Measurements from ENCODE around the gene CDH26.

CDH26 gene

DNA sequence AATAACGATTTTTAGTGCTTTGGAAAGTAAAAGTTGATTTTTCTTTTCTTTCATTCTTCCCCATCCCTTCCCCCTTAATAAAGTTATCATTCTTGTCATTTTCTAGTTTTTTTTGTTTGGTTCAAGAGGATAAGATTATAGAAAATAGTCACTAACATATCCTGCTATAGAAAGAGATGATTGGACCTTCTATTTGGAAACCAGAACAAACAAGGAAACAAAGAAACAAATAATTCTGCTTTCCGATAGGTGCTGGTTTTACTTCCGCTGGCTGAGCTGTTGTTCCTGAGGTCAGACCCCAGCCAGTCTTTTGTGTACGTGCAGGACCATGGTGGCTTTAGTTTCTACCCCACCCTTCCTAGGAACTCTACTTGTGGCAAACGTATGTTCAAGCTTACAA is at the start of gene CDH26:
TSS of gene CDH26 (plus strand) at position 301 of the 400 bp plus-strand sequence. CDS start 304 bp downstream, outside the sequence.
- DNase-seq: no peak

DNA sequence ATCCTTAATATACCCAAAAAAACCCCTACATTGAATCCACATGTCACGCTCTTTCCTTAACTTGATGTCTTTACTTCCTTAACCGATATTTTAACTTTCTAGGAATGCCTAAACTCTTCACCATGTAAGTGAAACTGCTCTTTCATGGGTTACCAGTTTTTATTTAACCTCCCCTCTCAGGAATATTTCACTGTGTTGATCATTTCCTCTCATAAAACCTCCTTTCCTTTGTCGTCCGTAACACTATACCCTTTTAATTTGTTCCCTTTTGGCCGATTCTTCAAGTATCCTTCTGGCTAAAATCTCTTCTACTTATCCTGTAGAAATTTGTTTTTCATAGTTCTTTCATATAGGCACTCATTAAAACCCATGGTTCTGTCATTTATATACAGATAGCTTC is 49.4 kb upstream of the CDH26 start:
- no peak for DNase-seq

DNA sequence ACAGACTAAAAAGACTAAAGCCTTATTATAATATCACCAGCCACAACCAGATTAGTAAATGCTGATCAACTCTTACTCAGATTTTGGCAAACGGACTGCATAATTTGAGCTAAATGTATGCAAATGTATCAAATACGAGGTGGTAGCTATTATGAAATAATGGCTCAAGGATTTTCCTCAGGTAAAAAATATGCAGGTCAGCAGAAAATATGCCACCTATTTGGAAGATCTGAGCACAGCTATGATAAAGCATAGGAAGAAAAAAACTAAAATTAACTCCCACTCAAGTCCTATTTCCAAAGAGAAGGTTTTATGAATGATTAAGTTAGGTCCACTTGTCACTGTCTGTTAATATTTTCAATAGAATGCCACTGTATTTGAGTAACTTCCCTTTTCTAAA is 47.2 kb upstream of the CDH26 start:
- DNase-seq: no peak

DNA sequence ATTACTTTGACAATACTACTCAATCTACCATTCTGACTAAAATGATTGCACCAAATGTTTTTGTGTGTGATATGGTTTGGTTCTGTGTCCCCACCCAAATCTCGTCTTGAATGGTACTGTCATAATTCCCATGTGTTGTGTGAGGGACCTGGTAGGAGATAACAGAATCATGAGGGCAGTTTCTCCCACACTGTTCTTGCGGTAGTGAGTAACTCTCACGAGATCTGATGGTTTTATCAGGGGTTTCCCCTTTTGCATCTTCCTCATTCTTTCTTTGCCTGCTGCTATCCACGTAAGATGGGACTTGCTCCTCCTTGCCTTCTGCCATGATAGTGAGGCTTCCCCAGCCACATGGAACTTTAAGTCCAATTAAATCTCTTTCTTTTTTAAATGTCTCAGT is 45.6 kb upstream of the CDH26 start:
- no peak for DNase-seq

DNA sequence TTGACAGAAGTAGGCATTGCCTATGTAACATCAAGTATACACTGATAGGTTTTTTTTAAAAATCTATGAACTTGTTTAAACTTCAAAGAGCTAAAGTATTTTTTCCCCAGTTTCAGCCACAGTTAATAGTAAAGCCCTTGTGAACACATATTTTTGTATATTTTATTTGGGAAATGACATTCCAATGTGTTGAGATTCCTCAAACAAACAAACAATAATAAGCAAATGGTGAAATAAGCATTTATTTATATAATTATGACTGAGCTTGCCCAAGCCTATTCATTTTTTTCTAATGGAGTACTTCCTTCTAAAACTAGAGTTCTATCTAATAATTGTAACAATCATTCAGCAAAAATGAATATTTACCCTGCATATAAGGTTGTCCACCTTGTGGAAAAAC is 37.3 kb upstream of the CDH26 start:
- no peak for DNase-seq

DNA sequence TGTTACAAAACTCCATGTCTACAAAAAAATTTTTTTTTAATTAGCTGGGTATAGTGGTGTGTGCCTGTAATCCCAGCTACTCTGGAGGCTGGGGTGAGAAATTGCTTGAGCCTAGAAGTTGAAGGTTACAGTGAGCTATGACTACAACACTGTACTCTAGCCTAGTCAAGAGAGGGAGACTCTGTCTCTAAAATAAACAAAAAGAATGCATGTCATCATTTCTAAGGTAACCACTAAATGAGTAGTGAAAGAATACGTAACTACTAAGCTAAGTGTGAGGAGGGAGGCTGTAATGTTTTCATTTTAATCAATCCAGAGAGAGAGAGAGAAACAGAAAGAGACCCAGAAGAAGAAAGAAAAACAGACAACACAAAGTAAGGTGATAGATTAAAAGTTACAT is 34.7 kb upstream of the CDH26 start:
- no peak for DNase-seq

DNA sequence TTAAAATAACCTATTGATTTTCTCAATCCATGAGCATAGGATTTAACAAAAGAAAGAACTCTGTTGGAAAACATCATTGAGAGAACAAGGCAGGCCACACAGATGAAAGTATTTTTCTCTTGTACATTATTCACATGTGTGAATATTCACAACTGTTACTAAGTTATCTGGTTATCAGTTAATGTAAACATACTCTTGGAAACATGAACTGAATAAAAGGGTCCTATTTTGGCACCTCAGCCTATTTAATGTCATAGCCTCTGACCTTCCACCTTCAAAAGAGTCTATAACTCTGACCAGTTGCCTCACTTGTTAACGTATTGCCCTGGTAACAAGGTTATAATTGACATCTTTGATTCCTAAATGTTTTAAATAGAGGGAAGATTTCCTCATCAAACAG is 32.9 kb upstream of the CDH26 start:
- DNase-seq: no peak

DNA sequence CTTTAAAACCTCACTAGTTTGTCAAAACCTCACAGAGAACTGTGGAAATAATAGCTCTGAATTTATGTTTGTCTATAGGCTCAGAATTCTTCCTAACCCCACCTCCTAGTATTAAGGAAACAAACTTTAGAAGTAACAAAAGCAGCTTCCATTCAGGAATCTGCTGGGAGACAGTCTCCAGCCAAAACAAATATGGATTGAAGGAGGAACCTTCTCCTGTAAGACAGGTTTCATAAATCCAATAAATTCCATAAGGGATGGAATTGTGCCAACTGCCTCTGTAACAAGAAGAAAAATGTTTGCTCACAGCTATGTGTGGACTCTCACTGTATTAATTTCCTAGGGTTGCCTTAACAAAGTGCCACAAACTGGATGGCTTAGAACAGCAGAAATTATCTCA is 32.3 kb upstream of the CDH26 start:
- DNase-seq: no peak

DNA sequence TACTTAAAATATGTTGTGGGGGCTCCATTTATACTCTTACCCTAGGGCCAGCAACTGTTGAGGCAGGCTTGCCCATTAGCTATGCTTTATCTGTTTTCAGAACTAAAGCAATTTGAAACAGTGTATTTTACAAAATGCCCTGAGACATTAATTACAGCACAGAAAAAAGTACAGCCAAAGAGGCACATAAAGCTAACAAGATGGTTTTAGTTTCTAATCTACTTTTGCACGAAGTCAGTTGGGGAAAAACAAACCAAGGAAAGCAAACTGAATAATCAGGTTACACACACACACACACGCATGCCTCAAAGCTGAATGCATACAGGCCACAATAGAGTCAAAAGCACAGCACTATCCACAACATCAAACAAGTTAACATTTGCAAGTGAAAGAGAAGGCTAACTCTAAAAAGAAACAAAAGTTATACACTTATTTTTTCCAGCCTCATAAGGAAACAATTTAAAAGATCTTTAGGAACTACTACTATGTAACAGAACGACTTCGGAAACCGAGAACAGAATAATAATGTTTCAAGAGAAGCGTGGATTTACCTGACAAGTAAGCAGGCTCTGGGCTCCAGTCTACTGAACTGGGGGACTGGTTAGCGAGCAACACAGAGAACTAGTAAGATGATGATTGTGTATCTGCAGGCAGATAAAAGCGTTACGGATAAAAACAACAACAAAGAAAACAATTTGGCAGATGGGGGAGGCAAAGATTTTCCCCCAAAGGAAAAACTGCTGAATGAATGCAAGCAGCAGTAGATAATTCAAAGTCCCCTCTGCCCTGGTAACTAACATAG is 26.5 kb upstream of the CDH26 start:
- DNase-seq: no peak

DNA sequence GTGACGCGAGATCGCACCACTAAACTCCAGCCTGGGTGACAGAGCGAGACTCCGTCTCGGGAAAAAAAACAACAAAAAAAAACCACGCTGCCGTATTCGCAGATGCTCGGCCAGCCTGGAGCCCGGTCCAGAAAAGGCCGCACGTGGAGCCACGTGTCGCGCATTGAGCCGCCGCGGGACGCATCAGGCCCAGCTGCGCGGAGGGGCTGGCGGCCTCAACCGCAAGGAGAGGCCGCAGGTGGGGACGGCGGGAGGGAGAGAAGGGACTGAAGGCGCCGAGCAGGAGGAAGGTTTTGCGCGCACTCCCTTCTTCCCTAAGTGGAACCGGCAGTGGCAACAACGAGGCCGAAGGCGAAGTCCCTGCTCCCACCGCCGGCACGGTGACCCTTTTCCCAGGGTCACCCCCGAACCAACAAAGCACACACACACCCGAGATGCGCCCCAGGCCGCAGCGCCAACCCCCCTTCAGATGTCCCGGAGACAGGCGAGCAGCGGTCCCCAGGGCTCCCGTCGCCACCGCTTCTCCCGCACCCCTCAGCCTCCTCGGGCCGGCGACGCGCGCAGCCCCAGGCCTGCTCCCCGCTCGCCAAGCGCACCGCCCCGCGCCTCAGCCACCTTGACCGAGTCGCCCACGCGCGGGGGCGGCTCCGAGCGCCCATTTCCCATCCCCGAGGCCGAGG is 25.5 kb upstream of the CDH26 start:
- DNase-seq: no peak

DNA sequence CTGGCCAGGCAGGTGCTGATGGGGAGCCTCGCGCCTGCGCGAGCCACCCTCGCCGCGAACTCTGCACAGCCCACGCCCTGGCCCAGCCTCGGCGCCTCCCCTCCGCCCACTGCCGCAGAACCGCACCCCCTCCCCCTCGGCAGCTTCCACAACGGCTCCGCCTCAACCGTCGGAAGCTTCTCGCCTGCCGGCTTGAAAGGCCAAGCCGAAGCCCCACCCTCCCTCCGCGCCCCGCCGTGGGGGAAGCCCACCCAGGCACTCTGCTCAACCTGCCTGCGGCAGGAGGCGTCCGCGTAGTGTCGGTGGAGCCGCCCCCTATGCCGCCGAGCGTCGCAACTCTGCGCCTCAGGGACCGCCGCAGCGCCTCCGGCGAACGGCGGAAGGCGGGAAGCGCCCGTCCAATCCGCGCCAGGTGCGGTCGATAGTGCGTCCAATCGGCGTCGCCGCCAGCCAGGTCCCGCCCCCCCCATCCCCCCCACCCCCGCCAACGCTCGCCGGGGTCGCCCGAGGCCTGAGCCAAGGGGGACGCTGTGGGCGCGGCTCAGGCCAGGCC is 24.9 kb upstream of the CDH26 start, which contains the start of gene SYCP2:
TSS of gene SYCP2 (minus strand) at position 342 of the 553 bp plus-strand sequence. CDS start 11,224 bp downstream, outside the sequence.
- peak; percentile 44 to 81 (median 60) for DNase-seq

DNA sequence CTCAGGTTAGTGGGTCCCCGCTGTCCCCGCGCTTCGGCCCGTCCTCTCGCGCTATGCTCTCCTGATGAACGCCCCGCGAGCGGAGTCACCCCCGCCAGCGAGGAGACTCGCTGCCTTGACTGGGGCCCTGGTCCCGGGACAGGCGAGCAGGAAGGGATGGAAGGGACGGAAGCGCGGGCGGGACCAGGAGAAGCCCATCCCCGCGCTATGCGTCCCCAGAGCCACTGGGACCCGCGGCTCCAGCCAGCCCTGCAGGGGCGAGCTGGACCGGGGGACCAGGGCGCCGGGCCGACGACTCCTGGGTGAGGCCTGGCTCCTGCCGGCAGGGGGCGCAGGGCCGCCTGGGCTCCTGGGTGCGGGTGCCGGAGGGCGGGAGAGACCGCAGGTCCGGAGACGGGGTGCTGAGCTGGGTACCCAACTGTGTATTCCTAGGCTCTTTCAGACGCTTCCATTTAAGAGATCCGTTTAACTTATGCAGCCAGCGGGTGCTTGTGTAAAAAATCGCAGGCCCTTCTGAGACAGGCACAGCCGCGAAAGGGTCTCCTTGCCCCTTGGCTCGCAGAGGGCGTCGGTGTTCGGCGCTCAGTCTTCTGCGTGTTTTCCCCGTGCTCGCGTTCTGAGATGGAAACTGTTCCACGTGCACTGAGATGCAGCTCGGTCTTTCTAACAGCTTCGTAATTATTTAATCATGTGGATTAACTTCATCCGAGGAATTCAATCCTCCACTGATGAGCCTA is 24.2 kb upstream of the CDH26 start:
- DNase-seq: peak; percentile 43 to 84 (median 70)

DNA sequence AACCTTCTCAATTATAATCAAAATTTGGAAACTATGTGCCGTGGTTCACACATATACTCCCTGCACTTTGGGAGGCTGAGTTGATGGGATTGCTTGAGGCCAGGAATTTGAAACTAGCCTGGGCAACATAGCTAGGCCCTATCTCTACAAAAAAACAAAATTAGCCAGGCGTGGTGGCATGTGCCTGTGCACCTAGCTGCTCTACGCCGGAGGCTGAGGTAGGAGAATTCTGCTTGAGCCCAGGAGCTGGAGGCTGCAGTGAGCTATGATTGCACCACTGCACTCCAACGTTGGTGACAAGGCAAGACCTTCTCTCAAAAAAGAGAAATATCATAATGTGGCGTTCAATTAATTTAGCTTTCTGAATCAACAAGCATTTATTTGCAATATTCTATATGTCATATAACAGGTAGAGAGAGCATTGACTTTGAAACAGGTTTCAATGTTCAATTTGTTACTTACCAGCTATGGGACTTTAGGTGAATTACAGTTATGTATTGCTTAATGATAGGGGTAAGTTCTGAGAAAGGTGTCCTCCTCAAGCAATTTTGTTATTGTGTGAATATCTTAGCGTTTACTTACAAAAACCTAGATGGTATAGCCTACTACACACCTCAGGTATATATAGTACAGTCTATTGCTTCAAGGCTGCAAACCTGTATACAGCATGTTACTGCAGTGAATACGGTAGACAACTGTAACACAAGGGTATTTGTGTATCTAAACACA is 22.6 kb upstream of the CDH26 start:
- no peak for DNase-seq

DNA sequence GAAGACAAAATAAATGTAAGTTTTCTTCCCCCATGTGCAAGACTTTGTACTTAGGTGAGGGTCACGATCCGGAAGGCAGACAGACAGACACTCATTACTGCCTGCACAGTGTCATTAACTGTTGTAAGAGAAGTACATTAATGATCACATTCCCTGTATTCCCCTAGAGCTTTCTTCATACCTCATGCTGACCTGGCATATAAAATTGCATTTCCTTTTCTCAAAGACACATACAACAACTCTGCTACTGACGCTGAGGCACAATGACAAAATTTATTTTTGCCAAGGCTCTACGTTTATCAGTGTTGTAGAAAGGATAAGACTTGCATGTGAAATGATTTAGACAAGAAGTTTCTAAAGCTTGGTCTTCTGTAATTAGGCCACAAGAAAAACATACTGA is 21.8 kb upstream of the CDH26 start:
- no peak for DNase-seq

DNA sequence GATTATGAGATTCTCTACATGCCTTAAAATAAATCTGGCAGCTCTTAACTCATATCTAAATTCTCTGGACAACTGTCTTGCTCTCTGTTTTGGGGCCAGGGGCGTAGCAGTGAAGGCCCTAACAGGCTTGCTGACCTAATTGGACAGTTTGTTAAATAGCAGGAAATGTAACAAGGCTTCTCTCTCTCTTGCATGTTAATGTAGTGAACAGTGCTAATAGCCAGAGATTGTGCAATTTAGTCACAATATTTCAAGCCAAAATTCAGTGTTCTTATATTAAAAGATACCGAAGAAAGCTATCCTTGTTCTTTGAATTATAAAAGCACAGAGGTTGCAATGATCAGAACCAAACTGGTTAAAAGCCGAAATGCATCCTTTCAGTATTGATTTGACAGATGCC is 21.1 kb upstream of the CDH26 start:
- DNase-seq: no peak

DNA sequence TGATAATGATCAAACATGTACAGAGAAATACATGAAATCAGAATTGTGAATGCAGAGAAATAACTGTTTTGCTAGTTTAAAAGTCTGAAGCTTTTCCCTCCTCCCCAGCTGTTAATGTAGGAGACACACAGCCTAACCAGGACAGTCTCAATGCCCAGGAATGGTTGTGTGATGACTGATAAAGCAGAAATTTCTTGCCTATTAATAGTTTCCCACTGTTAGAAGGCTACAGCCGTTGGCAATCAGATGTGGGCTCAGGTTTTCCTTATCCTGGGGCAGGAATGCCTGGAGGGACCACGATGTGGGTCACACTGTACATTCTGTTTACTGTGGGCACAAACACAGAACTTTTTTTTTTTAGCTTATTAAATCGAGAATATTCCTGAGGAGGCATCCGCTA is 20.0 kb upstream of the CDH26 start:
- no peak for DNase-seq

DNA sequence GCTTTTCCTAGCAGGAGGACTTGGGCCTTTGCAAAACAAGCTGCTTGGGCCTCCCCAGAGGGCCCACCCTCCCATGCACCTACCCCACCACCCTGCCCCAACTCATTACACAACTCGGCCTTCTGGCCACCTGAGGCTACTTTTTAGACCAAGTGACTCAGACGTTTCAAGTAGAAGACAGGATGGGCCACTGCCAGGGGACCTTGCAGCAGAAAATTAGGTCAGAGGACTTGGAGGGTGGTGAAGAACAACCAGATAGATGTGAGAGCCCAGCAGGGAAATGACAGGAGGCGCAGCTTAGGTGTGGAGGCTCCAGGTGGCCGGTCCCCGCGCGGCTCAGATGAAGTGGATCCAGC is 19.5 kb upstream of the CDH26 start:
- DNase-seq: no peak

DNA sequence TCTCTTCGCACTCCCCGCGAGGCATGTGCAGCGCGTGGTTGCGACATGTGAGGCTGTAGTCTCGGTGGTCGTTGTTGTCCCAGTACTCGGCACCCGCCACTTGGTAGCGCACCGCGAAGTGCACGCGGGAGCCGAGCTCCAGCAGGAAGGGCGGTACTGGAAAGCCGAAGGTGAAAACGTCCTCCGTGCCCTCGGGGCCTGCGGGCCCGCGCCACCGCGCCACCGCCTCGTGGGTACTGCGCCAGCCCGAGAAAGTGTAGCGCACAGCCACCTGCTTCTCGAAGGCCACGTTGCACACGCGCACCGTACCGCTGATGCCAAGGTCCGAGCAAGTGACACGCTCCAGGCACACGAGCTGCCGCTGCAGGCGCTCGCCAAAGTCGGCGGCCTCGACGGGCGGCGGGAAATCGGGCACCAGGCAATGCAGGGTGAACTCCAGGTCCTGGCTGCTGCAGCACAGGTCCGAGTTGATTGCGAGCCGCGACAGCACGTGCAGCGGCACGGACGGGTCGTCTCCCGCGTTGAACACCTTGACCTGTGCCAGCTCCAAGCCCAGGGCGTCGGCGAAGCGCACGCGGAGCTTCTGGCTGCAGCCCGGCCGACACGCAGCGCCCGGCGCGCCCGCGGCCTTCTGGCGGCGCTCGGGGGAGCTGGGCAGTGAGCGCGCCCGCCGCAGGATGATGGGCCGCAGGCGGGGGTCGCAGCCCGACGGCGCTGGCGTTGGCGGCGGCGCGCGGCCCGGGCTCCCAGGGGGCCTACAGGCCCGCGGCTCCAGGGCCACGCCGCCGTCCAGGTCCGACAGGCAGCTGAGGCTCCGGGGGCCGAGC is 19.0 kb upstream of the CDH26 start:
- DNase-seq: peak in 2 of 6 experiments; percentile 7 to 22

DNA sequence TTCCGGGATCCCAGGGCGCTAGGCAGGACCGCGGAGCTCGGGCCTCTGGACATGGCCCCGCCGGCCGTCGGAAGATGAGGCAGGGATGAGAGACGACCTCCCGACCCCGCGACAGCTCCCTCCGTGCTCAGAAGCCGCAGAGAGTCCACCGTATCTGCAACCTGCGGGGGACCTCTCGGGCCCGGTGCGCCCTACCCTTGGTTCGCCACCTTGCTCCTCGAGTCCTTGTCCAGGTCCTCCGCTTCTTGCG is 18.4 kb upstream of the CDH26 start:
- DNase-seq: no peak

DNA sequence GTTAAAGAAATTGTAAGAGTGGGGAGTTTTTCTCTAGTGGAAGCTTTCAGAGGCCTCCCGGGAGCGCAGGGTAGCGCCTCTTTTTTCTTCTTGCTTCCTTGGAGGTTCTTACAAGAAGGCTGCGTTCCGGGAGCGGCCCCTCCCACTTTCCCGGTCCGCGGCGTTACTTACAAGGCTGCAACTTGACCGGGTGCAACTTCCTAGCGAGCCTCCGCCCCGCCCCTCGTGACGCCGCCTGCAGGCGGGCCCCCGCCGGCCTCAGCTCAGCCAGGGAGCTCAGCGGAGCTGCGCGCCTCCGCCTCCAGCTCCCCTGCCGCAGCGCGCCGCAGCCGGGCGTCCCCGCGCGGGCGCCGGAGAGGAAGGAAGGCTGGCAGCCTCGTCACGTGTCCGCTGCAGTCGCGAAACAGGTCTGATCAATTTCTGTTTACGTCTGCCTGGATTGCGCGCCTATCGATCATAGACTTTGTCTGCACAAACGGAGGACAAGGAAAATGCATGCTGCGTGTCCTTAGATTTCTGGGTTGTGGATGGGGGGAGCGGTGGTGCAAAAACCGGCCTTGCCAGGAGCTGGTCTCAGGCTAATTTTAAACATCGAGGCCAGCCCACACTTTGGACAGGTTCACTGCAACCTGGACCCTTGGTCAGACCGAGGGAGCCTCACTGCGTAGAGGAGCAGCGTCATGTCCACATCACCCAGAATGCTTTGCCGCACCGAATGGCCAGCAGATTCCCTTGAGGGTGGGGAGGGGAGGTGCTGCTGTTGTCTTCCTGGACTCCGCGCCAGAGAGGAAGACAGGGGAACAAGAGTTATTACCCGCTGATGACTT is 17.9 kb upstream of the CDH26 start, which contains the start of the genes FAM217B and PPP1R3D:
TSS of gene FAM217B (plus strand) at position 261 of the 827 bp plus-strand sequence. CDS start 3,555 bp downstream, outside the sequence.
TSS of gene PPP1R3D (minus strand) at position 177 of the 827 bp plus-strand sequence. CDS start 374 bp downstream, outside the sequence.
- DNase-seq: peak; percentile 74 to 86 (median 82)

DNA sequence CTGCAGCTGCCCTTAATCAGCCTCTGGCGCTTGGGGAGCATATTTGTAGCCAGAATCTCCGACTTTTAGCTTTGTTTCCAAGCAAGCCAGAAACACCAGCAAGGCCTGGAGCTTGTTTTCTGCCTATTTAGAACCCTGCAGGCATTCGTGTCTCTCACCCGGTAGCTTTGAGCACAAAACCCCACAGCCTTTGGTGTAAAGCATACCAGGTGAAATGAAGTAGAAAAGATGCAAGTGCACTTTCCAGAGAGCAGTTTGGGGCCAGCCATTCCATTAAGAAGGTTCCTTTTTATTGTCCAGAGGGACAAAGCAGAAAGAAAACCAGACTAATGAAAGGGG is 17.3 kb upstream of the CDH26 start:
- no peak for DNase-seq

All from stimulated activated naive CD4-positive, alpha-beta T cell (primary cell).